GM18907 (cell line): Measurements from ENCODE around the gene RHEB.

ENCODE experiments used
- ATAC-seq: cut with Tn5 transposase; IDR thresholded peaks from one replicate; pipeline ENCODE4 v1.9.1; 2021; ENCODE audit warnings: mild to moderate bottlenecking, moderate library complexity; ENCODE audit not compliant: unreplicated experiment

Gene RHEB

DNA sequence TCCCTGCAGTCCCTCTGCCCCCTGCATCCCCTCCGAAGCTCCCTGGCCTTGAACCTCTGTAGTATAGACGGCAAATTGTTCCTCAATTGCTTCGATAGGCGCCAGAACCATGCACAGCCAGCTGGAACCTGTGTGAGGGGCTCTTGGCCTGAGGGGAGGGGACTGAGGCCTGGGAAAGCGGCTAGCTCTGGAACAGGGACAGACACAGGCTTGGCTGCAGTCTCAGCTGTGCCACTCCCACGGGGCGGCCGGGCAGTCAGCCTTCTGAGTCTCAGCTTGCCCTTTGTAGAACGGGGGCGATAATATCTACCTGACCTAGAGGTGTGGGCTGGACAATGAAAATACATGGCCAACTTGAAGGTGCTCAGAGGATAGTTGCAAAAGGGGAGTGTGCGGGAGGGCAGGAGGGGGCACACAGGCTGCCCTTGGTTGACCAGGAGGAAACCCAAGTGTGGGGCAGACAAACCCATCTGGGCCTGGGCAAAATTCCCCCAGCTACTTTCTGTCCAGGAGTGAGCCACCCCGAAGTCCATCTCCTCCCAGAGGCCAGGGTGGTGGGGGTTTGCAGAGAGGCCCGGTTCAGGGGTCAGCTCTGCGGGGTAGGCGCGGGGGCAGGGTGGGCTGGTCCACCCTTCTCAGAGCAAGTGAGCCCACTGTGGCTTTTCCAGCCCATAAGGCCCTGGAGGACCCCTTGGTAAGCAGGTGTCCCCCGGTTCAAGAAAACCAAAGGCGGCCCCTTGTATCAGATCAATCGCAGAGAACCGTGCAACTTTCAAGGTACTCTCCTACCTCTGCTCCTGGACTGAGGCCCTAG is 84.4 kb downstream of the RHEB start:
- ATAC-seq = no peak

DNA sequence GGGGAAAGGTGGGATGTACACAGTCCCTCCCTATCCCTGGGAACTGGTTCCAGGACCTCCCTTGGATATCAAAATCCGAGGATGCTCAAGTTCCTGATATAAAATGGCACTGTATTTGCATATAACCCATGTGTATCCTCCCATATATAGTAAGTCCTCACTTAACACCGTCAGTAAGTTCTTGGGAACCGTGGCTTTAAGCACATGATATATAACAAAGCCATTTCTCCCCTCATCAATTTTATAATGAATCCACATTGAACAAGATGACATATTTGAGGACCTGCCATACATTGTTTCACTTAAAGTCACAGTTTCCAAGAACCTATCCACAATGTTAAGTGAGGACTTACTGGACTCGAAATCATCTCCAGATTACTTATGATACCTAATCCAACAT is 85.1 kb downstream of the RHEB start:
- no peak for ATAC-seq

DNA sequence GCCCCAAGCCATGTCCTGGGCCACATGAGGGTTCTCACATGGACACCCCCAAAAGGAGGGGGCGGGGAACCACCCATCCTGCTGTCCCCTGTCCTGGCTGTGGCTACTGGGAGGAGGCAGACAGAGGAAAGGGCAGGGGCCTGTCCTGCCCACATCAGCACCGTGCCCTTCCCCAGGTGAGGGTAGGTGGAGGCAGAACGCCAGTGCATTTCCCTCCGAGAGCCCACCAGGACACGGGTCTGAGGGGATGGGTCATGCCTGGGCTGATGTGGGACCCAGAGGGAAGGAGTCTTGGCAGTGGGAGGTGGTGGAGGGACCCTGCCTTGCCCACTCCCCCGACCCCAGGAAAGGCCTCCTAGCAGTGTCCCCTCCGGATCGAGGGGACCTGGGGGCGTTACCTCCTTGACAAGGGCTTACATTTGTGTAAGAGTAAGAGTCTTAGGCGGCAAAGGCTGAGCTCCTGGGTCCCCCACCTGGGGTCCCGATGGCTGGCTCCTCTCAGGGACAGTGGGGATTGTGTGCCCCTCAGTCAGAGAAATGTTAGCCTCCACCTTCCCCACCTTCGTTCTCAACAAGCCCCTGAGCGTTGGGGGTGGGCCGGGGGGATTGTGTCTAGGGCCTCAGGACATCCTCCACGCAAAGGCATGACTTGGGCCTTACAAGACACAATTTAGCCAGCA is 85.8 kb downstream of the RHEB start:
- no peak for ATAC-seq

DNA sequence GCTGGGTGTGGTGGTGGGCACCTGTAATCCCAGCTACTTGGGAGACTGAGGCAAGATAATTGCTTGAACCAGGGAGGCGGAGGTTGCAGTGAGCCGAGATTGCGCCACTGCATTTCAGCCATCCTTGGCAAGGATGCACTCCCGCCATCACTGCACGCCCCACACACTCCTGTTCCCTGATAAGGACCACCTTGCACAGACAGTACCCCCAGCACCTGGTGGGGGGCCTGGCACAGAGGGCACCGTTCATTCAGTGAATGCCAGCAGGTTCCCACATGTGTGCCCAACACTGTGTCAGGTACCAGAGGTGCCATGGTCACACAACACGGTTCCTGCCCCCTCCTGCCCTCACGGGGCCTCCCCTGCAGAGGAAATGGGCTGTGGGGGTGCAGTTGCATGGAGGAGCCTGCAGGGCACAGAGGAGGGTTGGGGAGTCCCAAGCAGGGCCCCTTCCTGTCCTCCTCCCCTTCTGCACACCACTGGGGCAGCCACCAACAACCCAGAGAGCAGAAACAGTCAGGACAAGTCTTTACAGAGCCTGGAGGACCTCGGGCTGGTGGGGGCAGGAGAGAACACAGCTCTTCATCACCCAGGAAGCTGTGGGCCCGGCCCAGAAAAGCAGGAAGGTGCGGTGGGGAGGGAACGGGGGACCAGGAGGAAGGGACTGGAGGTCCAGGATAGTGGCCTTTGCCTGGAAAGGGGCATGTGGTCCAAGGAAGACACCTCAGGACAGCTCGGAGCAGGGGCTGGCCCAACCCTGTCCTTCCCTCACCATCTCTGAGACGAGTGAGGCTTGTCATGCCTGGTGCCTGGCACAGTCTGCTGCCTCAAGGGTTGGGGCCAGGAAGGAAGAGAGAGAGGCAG is 86.8 kb downstream of the RHEB start:
- peak; percentile 66 for ATAC-seq

DNA sequence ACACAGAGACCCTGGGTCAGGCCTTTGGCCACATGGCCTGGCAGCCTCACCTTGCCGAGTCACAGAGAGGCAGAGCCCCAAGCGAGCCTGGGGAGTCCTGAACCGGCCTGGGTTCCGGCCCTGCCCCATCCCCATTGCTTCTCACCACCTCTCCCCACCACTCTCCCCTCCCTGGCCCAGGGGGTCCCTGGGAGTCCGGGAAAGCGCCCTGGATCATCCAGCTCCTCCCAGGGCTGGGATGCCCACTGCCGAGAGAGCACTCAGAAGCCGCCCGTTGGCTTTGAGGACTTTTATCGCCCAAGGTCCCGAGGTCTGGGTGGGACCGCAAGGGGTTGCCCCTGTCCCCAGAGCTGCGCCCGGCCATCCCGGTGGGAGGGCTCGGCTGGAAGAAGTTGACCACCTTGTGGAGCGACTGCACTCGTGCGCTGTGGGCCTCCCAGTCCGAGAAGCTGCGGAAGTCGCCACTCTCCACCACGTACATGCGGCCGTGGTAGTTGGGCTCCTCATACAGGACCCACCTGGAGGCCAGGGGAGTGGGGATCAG is 87.9 kb downstream of the RHEB start:
- ATAC-seq = no peak

DNA sequence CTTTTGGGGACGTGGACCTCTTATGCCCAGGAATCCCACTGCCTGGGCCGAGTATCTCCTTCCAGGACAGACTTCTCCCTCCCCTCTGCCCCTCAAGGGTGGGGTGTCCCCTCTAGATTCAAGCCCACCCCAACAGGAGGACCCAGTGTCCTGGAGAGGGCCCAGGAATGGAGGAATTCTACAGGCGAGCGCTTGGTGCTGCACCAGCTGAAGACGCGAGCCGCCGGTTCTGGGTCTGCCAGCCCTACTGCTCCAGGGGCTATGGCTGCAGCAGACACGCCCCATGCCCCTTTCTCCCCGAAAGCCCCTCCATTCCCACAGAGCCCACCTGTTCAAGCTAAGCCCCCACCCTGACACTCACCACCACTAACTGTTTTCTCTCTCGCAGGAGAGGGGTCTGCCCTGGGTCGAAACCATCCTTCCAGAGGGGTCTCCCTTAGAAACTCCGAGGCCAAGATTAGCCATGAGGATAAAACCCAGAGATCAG is 88.4 kb downstream of the RHEB start:
- no peak for ATAC-seq

DNA sequence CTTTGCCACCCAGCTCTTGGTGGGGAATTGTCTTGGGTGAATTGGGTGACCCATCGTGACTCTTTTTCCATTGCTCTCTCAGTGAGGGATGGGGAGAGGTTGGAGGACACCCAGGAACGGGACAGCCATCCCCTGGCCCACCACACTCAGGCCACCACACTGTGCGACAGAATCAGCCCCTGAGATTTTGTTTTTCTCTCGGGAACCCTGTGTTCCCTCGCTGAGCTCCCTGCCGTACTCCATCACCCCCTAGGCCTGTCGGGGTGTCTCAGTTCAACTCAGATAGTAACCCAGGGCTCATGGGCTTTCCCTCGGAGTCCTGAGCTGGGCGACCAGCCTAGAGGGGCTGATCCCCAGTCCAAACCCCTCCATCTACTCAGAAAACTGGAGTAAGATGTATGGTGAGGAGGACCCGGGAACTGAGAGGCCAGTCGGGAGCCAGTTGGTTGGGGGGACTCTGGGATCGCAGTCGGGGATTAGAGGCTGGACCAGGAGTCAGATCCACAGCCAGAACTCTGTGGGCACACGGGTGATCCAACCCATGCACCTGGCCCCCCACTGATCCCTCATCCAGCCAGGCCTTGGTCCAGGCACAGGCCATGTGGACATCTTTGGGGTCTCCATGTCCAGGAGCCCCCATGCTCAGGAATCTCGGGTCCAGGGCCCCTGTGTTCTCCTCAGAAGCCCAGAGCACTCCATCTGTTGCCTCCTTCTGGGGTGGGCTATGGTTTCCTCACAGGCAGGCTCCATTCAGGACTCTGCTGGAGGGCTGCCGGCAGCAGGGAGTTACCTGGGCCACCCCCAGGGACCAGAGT is 89.1 kb downstream of the RHEB start:
- ATAC-seq = no peak

DNA sequence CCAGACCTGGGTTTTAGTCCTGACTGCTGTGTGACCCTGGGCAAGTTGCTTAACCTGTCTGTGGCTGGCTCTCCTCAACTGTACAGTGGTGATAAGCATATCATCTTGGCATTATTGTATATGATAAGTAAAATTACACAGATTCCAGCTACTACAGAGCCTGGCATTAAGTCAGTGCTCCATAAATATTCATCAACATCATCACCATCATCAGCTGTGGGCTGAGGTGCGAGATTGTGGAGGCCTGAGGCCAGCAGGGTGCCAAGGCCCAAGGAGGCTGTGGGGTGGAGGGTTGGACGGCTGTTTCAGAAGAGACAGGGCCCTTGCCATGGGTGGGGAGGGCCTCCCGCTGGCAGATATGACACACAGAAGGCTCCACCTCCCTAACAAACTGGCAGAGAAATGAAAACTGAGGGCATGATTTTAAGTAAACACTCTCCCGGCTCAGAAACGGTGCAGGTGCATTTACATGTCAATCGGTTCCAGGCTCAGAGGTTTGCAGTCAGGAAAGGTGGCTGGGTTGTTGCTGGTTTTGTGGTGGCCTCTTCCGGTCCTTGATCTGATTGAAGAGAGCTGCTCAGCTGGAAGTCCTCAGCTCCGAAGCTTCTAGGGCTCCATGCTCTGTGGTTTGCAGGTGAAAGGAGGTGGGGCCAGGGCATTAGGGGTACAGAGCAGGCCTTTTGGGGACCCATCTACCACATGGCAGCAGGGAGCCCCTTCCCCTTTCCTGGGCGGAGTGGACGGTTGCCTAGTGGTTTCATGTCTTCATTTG is 89.9 kb downstream of the RHEB start:
- no peak for ATAC-seq

DNA sequence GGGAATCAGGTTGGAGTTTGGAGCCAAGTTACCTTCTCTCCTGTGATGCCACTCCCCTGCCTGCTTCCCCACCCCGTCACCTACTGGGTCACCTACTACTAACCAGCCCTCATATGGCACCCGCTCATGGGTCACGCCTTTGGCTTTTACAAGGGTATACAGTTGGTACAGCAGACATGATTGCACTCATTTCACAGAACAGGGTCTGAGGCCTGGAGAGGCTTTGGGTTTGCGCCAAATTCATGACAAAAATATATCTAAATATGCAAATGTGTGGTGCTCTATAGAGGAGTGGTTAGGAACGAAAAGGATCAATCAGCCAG is 90.5 kb downstream of the RHEB start:
- ATAC-seq = no peak

DNA sequence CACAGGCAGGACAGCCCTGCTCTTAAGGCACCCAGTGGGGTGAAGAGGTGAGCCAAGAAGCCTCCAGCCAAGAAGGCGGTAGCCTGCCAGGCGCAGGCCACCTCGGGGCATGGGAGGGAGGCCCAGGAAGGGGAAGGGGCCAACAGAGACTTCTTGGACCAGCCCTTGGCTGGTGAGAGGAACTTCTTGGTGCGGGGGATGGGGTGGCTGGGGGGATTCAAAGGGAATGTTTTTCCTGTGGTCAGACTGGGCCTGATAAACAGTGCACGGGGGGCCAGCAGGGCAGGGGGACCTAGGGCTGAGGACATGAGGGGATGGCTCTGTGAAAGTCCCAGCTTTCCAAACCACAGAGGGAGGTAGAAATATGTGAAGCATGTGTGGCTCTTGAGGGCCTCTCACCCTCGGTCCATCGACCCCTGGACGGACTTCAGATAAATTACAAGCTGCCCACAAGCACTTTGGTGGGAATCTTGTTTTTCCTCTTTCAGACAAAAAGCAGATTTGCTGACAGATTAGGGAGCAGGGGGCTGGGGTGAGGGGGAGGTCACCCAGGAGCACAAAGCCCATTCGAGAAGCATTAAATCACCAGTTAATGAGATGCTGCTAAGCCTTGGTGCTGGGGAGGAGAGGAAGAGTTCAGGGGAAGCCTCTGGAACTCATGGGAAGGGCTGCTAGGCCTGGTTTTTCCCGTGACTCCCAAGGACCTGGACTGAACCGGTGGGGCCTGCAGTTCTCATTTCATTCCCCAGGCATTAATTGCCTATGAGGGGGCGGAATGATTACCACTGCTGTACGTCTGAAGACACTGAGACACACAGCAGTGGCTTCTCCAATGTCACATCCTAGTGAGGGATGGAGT is 91.1 kb downstream of the RHEB start:
- ATAC-seq = no peak

DNA sequence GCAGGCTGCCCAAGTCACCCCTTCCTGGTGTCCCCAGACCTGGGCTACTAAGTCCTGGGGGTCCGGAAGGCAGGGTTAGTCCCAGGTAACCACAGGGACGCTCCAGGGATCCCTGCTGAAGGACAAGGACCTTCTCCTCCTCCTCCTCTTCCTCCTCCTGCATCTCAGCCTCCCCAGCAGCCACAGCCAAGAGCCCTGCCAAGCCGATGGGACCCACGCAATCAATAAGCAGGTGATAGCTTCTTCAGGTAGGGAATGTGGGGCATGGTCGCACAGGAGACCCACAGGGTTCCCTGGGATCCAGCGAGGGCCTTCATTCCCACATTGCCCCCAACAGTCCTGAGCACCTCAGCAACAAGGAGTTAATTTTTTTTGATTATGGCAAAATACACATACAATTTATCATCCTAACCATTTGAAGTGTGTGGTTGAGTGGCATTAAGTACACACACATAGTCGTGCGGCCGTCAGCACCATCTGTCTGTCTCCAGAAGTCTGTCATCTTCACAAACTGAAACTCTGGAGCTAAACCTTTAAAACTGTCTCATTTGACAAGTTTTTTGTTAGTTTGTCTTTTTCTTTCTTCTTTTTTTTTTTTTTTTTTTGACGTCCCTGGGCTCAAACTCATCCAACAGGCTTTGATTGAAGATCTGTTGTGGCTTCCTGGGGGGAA is 91.9 kb downstream of the RHEB start:
- ATAC-seq = no peak

DNA sequence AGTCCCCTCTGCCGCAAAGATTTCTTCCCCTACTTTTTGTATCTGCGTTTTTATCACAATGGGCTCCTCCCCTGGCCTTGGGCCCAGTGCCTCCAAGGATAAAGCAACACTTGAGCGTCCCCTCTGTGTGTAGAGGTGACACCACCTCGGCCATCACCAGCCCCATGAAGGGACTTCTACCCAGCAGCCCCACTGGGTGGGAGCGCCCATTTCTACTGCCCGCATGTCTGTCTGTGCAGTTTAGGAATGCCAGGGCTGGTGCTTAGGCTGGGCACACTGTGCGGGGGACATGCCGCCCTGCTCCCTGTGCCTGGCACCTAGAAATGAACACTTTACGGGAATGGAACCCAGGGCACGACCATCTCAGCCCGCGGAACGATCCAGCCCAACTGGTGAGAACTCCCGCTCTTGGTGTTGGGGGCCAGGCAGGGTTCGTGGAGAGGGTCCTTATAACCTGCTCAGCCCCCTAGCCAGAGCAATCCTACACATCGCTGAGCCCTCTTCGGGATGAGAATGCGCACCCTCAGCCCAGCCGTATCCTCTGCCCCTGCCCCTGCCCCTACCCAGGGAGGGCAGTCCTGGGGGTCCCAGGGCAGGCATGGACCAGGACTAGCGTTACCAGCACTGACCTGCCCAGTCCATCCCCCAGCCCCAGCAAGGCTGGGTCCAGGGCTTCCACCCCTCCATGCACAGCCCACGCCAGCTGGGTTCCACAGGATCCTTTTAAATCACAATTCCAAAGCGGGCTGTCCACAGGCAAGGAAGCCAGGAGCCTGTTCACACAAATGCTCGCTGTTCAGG is 92.6 kb downstream of the RHEB start:
- no peak for ATAC-seq

DNA sequence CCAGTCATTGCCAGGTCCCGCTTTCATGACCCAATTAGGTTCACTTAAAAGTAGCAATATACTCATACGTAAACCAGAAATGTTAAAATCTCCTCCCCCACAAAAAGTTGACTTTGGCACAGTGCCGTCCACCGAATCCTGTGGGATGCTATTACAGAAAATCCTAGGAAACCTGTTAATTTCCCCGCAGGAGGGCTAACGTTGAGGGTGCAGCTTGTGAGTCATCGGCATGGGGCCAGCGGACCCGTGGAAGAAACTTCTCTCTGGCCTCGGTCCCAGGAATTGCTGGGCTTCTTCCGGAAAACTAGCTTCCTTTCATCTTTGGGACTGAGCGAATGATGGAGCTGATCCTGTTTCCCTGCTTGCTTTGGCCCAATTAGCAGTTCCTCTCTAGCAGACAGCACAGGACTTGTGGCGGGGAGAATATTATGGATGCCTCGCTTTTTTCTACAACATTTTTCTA is 93.2 kb downstream of the RHEB start:
- ATAC-seq = no peak

DNA sequence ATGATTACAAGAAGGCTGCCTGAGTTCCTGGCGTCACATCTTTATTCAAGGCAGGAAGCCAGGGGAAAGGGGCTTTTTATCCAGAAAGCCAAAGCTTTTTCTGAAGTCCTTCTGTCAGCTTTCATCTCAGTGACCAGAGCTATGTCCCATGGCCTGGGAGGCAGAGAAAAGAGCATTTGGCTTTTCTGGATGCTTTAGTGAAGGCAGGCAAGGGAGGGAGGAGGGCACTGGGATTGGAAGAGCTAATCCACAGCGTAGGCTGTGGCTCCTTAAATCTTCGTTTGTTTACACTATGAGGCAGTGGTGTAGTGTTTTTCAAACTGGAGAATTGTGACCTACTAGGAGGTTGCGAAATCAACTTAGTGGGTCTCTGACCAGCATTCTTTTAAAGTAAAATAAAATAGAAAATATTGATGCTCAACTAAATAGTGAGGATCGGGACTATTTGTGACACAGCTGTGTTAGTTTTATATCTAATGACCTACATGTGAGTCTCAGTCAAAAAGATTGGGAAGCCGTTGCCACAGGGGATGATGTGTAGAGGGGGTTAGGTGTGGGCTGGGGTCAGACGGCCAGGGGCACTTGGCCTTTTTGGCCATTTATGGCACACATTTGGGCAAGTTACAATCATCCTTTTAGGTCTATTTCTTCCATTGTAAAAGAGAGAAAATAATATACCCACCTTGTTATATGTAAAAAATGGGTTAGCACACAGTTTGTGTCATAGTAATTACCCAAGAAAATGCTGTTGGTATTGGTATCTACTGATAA is 93.8 kb downstream of the RHEB start:
- ATAC-seq = no peak

DNA sequence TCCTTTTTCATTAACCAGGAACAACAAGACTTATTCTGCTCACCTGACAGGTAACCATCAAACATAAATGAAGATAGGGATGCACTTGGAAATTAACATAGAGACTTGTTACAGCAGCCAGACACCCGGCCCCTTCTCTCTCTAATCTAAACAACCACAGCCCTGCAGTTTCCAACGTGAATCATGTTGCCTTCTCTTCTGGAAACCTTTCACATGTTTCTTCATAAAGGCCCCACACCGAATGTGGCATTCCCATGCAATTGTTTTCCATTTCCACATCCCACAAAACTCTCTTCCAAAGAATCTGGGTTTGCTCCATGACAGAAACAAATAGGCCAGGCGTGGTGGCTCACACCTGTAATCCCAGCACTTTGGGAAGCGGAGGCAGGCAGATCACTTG is 94.9 kb downstream of the RHEB start:
- ATAC-seq = no peak

DNA sequence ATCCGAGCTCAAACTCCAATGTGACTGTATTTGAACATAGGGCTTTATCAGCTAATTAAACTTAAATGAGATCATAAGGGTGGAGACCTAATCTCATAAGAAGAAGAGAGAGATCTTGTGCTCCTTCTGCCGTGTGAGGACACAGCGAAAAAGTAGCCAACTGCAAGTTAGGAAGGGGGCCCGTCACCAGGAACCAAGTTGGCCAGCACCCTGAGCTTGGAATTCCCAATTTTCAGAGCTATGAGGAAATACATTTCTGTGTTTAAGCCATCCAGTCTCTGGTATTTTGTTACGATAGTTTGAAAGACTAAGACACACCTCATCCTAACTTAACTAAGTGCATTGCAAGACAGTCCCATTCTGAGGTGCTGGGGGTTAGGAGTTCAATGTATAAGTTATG is 95.8 kb downstream of the RHEB start:
- no peak for ATAC-seq

DNA sequence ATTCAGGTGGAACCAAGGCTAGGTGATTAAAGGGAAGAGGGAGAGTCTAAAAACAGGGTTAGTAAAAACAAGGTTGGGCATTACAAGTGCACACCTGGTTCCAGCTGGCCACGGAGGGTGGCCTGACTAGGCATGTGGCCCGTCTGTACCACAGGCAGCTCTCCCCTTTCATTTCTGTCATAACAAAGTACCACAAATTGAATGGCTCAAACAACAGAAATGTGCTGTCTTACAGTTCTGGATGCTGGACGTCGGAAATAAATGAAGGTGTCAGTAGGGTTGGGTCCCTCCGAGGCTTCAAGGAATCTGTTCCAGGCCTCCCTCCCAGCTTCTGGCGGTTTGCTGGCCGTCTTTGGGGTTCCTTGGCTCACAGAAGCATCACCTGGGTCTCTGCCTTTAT is 96.5 kb downstream of the RHEB start:
- ATAC-seq = no peak
